GM19372 (cell line): ENCODE data around the gene DNAJC11.
"Not testable (repeated sequence)": the region's sequence is repeated elsewhere in the genome, so short reads cannot be mapped to it uniquely, and the experiment has no call there.

Experiments
- ATAC-seq: cut with Tn5 transposase; IDR thresholded peaks from one replicate; pipeline ENCODE4 v1.9.1; 2021; ENCODE audit warnings: mild to moderate bottlenecking, low read depth, moderate library complexity; ENCODE audit not compliant: unreplicated experiment

DNAJC11 gene

GRCh38 chr1:6603238-6603914, 98.2 kb downstream of the DNAJC11 start:
- ATAC-seq: peak; percentile 20

DNA sequence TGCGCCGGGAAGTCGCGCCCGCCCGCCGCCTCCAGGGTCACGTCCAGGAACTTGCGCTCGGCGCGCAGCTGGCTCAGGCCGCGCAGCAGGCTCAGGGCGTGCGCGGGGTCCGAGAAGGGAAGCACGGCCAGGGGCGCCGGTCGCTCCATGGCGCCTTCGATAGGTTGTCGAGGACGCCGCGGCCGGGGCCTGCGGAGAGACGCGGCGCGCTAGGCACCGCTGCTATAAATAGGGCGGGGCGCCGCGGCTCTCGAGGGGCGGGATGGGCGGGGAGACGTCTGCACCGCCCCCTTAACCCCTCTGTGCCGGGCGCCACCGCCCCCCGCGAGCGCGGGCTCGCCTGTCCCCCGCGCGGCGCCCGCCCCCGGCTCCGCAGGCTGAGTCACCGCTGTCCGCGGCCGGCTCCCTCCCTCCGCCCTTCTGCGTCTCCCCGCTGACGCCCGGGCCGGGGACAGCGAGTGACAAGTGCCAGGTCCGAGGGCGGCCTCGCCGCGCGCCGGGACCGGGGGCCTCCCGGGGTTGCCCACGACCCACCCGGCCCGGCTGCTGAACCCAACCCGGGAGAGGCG, 98.9 kb downstream of the DNAJC11 start, which contains the start of gene KLHL21:
TSS of gene KLHL21 (minus strand) at position 201 of the 569 bp plus-strand sequence. CDS start at position 149, 52 bp downstream.
- ATAC-seq: peak; percentile 48

GRCh38 chr1:6601923-6602668, 99.5 kb downstream of the DNAJC11 start:
- peak; percentile 16 for ATAC-seq

DNA sequence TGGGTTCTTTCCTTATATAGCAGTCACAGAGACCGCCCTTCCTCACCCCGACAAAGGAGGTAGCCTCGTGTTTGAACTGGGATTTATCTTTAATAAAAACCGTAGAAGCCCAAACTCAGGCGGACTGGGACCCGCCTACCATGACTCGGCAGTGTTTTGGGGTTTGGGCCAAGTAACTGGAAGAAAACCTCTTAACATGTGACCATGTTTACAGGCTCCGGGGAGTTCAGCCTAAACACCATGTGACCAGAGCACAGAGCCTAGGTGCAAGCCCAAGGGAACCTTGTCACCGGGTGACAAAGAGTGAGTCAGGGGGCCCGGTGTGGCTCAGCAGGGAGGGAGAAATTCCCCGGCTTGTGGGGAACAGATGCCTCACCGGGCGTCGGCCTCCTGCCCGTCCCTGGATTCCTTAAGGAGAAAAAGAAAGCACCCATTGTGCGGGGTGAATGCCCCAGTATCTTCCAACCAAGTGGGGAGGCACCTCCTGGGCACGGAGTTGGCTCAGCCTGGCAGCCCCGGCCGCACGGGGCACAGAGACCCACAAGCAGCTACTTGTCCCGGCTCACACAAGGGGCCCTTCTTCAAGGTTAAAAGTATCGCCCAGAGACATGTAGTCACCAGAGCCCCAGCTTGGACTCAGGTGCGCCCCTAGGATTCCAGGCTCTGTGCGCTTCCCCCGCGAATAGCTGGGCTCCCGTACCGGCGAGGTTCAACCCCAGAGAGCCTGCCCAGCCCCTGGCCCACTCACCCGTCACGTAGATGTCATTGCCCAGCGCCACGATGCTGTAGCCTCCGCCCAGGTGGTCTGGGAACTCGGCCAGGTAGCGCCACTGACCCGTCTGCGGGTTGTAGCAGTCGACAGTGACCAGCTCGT, 100.3 kb downstream of the DNAJC11 start:
- ATAC-seq: no peak

DNA sequence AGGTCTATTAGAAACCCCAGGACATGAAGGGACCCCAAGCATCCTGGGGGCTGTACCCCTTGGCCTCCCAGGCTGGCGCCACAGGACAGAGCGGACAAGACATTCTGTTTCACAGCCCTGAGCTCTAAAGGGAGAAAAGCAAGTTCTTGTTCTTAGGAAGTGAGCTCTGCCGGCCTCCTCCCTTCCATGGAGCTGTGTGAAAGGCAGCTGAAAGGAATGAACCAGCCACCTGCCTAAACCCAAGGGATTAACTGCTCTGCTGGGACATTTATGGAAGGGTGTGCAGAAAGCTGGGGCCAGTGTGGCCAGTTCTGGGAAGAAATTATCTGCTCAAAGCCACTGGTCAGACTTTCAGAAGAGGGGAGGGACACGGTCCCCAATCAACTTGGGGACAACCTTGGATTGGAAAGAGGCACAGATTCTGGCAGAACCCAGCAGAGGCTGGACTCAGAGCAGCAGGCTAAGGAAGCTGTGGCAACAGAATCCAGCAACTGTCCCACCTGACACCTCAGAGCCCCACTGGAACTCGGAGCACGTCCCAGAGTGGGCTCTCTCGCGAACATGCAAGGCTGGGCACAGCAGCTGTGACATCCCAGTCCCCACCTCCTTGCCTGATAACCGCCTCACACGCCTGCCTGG, 101.1 kb downstream of the DNAJC11 start:
- no peak for ATAC-seq

- ATAC-seq: not testable (repeated sequence)
These were observed 101.6 kb downstream of the DNAJC11 start for GRCh38 chr1:6599991-6600390.

DNA sequence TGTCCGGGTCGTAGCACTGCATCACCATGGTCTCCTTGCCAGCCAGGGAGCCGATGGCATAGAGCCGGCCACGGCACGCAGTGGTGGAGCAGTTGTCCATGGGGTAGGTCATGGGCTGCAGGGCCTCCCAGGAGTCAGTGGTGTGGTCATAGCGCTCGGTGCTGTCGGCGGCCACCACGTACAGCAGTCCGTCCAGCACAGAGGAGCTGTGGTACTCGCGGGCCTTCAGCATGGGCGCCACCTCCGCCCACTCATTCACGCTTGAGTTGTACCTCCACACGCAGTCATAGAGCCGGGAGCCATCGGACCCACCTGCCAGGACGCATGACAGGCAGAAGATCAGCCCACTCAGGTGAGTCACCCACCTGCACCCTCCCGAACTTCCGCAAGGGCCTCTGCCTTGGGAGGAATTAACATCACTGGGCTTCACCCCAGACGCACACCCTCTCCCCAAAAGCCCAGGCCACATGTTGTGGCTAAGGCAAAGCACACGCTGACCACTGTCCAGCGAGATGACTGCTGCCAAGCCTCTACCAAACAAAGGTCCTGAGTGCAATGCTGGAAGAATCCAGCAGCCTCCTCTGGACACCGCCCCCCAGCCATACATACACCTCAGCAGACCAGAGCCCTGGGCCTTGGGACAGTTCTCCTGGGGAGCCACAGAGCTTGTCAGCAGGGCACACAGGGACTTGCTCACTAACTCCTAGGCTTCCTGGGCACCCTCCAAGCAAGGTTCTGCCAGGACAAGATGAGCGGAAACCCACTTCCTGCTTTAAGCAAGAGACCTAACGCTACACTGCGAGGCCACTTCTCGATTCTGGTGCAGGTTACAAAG, 102.3 kb downstream of the DNAJC11 start:
- ATAC-seq: no peak

- ATAC-seq: no peak
These were observed 103.9 kb downstream of the DNAJC11 start for GRCh38 chr1:6597777-6598131.

- ATAC-seq: no peak
These were observed 104.5 kb downstream of the DNAJC11 start for GRCh38 chr1:6596886-6597776.

- ATAC-seq: no peak
These were observed 105.3 kb downstream of the DNAJC11 start for GRCh38 chr1:6596351-6596750.

DNA sequence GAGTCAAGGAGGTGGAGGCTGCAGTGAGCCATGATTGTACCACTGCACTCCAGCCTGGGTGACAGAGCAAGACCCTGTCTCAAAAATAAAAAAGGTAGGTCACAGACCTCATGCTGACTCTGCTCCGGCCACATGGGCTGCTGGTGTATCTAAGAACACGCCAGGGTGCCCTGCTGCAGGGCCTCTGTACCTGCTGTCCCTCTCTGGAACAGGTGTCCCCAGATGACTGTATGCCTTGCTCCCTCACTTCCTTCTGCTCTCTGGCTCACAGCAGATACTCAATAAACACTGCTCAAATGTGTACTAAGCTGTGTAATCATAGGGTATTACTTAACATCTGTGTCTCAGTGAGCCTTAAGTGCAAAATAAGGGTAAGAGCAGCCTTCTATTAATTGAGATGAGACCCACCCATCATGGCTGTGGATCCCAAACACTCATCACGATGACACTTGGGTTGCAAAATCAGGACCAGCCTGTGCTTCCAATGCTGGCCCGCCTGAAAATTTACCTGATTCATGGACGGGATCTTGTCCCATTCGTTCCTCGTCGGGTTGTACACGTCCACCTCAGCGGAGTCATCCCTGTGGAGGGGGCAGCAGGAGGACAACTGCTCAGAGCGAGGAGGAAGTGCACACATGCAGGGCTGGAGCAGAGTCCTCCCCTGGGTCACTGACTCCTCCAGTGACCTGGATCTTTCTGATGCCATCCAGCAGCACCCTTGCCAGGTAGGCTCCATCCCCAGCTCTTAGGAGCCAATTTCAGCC, 106.5 kb downstream of the DNAJC11 start:
- no peak for ATAC-seq

DNA sequence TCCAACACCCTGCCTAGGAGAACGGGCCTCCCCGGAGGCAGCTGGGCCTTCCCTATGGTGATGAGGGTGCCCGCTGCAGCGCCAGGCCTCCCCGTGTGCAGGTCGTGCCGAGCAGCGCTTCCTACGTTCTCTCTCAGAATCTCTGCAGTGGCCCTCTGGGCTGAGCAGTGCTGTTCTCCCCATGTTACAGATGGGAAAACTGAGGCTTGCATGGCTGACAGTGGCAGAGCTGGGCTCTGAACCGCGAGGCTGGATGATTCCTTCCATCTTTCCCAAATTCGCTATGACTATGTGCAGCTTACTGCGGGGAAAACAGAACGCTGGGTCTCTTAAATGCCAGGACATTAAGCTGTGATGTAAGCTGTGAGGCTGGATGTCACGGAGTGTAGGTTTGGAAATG, 107.8 kb downstream of the DNAJC11 start:
- ATAC-seq: no peak

- ATAC-seq: no peak
These were observed 108.6 kb downstream of the DNAJC11 start for GRCh38 chr1:6592865-6593593.

DNA sequence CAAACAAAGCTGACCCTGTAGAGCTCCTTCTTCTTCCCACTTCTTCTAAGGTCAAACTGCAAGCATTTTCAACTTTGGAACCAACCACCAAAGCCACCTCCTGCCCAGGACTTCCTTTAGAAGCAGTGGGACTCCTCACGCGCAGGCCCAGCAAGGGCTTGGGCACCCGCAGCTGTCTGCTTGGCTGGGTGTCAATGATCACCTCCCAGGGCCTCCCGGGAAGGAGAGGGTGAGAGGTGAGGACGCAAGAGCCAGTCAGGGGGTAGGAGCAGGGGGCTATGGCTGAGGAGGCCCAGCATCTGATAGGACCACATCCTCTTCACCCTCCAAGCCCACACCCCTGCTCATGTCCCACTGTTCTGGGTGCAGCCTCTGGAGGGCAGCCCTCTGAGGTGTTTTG, 109.2 kb downstream of the DNAJC11 start:
- ATAC-seq: no peak

- ATAC-seq: no peak
These were observed 110.0 kb downstream of the DNAJC11 start for GRCh38 chr1:6591644-6592043.

- no peak for ATAC-seq
These were observed 110.4 kb downstream of the DNAJC11 start for GRCh38 chr1:6591222-6591621.

- ATAC-seq: no peak
These were observed 111.6 kb downstream of the DNAJC11 start for GRCh38 chr1:6590046-6590445.
